Umbilical cord (tissue), 2 donors: ENCODE data around the gene RAPGEF6. TPM values are rescaled to one million over a fixed set of nuclear protein-coding genes. Genes with fewer than 3 reads are reported as not detected.
"Not testable (repeated sequence)": the region's sequence is repeated elsewhere in the genome, so short reads cannot be mapped to it uniquely, and the experiment has no call there.

Source experiments
- DNase-seq: peaks from one replicate; pipeline ENCODE4 v3.0.0-alpha.2; 2015; ENCODE audit warnings: low spot score
- total RNA-seq: library from RNA; depleted of rRNA; stranded (reverse); fragments of >200 nt; gene quantifications from one replicate; pipeline ENCODE4 v1.2.3, GENCODE V29; 2014; ENCODE audit warnings: low replicate concordance; ENCODE audit not compliant: insufficient read depth

Gene RAPGEF6
- total RNA-seq, 1 donor from 2014 or later: 45.7 TPM

- no peak for DNase-seq
These were observed 203.2 kb downstream of the RAPGEF6 start for GRCh38 chr5:131431794-131432193.

DNA sequence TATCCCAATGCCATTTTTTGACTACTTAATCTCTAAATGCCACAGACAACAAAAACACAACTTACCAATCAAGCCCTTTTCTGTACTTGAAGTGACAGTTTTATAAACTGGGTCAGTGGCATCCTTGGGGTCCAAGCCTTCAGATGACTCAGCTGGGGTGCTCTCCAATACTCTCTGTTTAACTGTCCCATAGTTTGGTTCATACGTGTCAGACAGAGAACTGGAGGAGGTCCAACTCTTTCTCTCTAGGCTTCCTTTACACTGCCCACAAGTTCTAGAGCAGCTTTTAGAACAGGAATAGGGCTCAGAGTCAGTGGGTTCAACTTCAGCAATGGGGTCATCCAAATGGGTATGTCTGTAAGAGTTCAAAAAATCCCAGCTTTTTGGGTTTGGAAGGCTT, 204.2 kb downstream of the RAPGEF6 start:
- DNase-seq: no peak

DNA sequence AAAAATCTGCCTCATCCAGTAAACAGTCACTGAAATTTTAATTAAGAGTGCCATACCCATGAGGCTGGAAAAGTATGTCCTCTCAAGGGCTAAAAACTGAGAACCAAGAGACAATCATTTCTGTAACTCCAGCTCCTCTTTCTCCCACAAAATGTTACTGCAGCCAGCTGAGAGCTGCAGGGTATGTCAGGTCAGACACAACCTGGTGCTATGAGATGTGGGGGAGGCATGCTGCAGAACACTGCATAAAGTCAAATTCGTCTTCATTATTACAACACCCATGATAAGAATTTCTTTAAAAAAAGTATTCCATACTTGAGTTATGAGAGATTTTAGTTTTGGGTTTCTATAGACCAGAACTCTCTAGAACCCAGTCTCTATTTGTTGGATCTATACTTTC, 209.0 kb downstream of the RAPGEF6 start:
- no peak for DNase-seq

- DNase-seq: no peak
These were observed 212.0 kb downstream of the RAPGEF6 start for GRCh38 chr5:131423056-131423455.

- no peak for DNase-seq
These were observed 215.2 kb downstream of the RAPGEF6 start for GRCh38 chr5:131419877-131420276.

DNA sequence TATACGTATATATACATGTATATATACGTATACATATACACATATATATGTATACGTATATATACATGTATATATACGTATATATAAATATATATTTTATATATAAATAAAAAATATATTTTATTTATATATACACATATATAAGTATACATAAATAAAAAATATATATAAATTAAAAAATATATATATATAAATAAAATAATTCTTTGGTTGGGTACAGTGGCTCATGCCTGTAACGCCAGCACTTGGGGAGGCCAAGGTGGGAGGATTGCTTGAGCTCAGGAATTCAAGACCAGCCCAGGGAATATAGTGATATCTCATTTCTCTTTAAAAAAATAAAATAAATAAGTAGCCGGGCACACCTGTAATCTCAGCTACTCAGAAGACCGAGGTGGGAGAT, 216.2 kb downstream of the RAPGEF6 start:
- DNase-seq: no peak

GRCh38 chr5:131417240-131417869, 217.7 kb downstream of the RAPGEF6 start:
- DNase-seq: peak; percentile 72

- DNase-seq: no peak
These were observed 218.3 kb downstream of the RAPGEF6 start for GRCh38 chr5:131416729-131417128.

DNA sequence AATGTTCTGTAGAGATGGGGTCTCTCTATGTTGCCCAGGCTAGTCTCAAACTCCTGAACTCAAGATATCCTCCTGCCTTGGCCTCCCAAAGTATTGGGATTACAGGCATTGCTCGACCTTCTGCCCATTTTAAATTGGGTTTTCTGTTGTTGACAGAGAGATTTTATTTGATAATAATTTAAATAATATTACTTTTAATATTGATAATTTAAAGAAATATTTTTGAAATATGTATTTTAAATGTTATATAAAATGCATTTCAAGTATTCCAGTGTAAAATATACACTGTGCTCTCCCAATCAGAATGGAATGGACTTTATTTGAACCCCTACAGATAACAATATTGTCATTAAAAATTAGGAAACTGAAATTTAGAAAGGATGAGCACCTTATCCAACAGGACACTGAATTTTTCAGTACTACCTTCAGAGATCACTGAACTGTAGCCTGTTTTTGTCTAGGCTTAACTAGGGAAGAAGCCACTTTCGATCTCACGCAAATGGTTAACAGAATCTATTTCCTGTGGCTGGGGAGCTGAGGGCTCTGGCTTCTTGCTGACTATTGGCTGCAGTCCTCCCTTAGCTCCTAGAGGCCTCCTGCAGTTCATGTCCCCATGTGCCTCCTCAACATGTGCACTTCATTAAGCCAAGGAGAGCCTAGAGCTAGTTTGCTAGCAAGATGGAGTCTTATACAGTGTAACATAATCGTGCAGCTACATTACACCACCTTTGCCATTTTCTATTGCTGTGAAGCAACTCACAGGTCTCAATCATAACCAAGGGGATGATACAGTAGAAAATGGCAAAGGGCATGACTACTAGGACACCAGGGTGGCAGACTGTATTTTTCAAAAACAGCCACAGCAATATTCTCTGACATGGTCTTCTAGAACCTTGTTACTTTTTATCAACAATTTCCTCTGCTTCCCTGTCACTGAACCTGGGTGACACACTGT, 221.1 kb downstream of the RAPGEF6 start:
- no peak for DNase-seq

DNA sequence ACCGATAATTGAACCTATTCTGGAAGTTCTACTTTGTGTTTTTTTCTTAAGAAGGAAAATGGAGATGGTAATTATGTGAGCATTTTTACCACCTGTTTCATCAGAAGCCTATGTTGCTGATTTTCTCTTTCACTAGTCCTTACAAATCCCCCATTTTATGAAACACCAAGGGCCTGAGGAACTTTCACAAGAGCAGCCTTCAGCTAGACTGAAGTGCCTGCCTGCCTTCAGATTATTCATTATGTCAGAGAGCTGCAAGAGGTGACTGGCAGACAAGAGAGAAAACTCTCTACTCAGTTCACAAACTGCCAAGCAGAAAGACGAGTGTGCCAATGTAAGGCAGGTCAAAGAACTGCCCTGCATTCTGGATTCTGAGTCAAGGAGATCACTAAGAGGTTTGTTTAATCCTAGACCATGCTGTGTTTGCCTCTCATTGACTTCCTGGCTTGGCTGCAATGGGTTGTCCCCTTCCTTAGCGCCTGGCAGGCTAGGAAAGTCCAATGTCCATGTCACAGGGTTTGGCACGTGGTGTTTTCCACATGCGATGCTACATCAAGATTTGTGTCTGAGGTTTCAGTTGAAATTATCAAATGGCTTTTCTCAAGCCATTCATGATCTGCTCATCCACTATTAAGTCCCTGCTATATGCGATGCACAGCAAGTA, 227.9 kb downstream of the RAPGEF6 start:
- DNase-seq: no peak

GRCh38 chr5:131406076-131406475, 229.0 kb downstream of the RAPGEF6 start:
- no peak for DNase-seq

- DNase-seq: no peak
These were observed 229.4 kb downstream of the RAPGEF6 start for GRCh38 chr5:131405674-131406073.

GRCh38 chr5:131400585-131400984, 234.4 kb downstream of the RAPGEF6 start:
- no peak for DNase-seq

- not testable (repeated sequence) for DNase-seq
These were observed 236.0 kb downstream of the RAPGEF6 start for GRCh38 chr5:131399007-131399406.

- no peak for DNase-seq
These were observed 238.3 kb downstream of the RAPGEF6 start for GRCh38 chr5:131396630-131397273.

GRCh38 chr5:131396015-131396414, 239.0 kb downstream of the RAPGEF6 start:
- DNase-seq: no peak

GRCh38 chr5:131394128-131394527, 240.9 kb downstream of the RAPGEF6 start:
- DNase-seq: no peak

GRCh38 chr5:131393498-131393968, 241.5 kb downstream of the RAPGEF6 start:
- no peak for DNase-seq

DNA sequence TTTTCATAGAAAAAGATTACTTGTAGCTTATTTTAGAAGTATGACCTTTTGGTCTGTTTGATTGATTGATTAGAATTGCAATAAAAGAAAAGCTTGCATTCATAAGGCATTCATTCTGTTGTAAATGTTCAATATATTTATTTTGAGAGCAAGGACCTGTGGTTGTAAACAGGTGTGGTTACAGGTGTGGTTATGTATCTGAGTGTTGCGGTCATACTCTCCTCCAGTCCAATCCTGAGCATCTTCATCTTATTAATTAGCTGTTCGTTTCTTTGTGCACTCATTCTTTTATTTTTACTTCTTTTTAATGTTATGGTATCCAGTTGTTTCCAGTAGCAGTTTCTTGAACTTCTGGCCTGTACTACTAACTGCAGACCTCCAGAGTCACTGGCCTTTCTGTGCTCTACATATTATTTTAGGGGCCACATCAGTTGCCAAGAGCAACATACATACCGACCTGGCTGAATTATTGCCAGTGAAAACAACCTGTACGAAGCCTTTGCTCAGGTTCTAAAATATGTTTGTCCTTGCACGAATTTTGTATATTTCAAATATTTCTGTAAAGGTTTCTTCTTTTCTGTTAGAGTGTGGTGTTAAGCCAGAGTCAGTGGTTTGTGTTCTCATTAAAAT, 242.4 kb downstream of the RAPGEF6 start:
- DNase-seq: no peak

DNA sequence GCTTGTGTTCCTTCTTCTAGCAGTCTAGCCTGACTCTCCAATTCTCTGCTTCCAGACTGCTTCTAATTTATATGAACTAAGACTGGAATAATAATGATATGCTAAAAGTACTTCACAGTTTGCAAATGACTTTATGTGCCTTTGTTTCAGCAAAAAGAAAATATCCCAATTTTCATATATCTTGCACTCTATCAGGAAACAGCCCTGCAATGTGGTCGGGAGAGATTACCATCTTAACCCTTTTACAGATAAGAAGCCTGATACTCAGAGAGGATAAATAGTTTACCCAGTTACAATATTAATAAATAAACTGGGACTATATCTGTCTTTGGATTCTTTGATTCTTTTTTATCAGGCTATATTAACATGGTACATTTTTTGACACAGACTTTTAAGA, 245.2 kb downstream of the RAPGEF6 start:
- DNase-seq: no peak
